Cardiac fibroblast (primary cell): ENCODE measurements around the gene RCBTB2.

Source experiments
- DNase-seq, 2 donors: peaks; one replicate each; pipeline versions ENCODE4 v3.0.0 to v3.0.0-alpha.2; 2010; ENCODE audit warnings: low read depth in 2 of 2
- H3K4me3 ChIP-seq, 2 donors: replicated peaks in 1 of 2; 1 replicate in 1 of 2; 2 replicates in 1 of 2; pipeline ENCODE4 v1.5.1; 2011; ENCODE audit warnings: low read depth in 2 of 2, low read length in 2 of 2, mild to moderate bottlenecking in 2 of 2, moderate library complexity in 1 of 2
- CTCF ChIP-seq: IDR thresholded peaks from one replicate; pipeline ENCODE4 v1.5.1; 2011; ENCODE audit warnings: low read depth, mild to moderate bottlenecking, low read length, inconsistent platforms

The RCBTB2 gene

GRCh38 chr13:48578516-48579164 is 45.8 kb upstream of the RCBTB2 start:
- no peak overlapping the region for H3K4me3 ChIP-seq
- DNase-seq, result no peak
- no peak for TF ChIP-seq CTCF

- no peak for DNase-seq
- TF ChIP-seq CTCF, result no peak
- H3K4me3 ChIP-seq, result no peak overlapping the region
These were observed 43.6 kb upstream of the RCBTB2 start for GRCh38 chr13:48576448-48577010.

GRCh38 chr13:48575031-48575430 is 42.2 kb upstream of the RCBTB2 start:
- no peak overlapping the region for H3K4me3 ChIP-seq
- no peak for TF ChIP-seq CTCF
- no peak for DNase-seq

GRCh38 chr13:48574041-48574796 is 41.3 kb upstream of the RCBTB2 start:
- TF ChIP-seq CTCF, result no peak
- DNase-seq, result no peak
- no peak overlapping the region for H3K4me3 ChIP-seq

- DNase-seq, result peak; percentile 17 to 21
- TF ChIP-seq CTCF, result no peak
- H3K4me3 ChIP-seq, result no peak overlapping the region
These were observed 40.5 kb upstream of the RCBTB2 start for GRCh38 chr13:48573213-48574007.

- H3K4me3 ChIP-seq, result no peak overlapping the region
- peak; percentile 70 to 83 for DNase-seq
- no peak for TF ChIP-seq CTCF
These were observed 38.4 kb upstream of the RCBTB2 start for GRCh38 chr13:48571126-48571913.
